ENCODE results near the gene PSMA8. TPM values are rescaled to one million over a fixed set of nuclear protein-coding genes. Genes with fewer than 3 reads are reported as not detected.
"Not testable (repeated sequence)": the region's sequence is repeated elsewhere in the genome, so short reads cannot be mapped to it uniquely, and the experiment has no call there.

Gene PSMA8
- total RNA-seq, 2 donors from 2014 or later, result not detected

DNA sequence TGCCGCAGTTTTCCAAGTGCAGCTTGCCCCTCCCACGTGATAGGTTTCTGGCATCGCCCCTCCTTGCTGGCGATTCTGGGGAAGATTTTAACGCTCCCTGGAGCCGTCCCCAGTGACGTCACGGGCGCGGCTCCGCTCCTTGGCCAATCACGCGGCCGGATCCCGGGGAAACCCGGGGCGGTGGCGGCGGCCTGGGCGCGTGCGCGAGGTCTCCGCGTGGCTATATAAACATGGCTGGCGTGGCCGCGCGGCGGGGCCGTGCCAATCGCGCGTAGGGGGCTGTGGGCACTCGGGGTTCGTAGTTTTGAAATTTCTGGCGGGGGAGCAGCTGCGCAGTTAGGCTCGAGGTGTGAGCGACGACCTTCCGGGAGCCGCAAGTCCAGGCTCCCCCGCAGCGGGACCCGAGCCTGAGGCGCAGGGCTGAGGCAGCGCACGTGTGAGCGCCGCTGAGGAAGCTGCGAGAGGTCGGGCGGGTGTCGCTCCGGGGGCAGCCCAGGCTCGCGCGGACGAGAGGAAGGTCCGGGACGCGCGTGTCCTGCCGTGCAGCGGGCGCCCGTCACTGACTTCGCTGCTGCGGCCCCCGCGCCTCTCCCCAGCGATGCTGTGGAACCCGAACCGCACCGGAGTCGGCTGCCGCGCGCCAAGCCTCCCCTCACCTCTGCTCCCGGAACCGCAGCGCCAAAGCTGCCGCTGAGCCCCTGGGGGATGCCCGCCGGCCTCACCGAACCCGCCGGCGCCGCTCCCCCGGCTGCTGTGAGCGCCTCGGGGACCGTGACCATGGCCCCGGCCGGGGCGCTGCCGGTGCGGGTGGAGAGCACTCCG, 92.8 kb downstream of the PSMA8 start, which contains the start of gene TAF4B:
Gene TAF4B, plus strand, starts transcription at position 217 of the 822 bp plus-strand sequence. Its CDS starts 489 bp downstream, at position 706.
- intact Hi-C loops (cut with DNase I), result loop anchor here in 1 of 2 donors (2.0 kb wide), 1 partner anchor 136 kb away; the partner anchor contains the start of gene SS18
- DNase-seq (peak; percentile 96), ATAC-seq (peak; percentile 99)

DNA sequence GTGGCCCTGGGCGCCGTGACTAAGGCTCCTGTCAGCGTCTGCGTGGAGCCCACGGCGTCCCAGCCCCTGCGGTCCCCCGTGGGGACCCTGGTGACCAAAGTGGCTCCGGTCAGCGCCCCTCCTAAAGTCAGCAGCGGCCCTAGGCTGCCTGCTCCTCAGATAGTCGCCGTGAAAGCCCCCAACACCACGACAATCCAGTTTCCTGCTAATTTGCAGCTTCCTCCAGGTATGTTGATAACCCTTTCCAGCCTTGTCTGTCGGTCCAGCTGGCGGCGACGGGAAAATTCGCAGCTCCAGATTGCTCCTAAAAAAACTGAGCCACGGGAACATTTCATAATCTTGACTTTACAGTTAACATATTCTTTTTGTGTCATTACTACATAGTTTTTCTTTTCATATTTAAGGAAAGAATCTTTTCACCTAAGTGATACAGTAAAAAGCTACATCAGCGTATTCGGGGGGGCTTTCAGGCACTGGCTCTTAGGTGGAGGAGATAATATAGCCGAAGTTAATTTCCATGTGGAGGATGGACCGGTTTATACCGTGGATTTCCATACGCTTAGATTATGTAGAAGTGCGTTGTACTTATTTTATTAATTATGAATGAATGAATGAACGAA, 93.5 kb downstream of the PSMA8 start:
- DNase-seq, result no peak
- intact Hi-C loops (cut with DNase I), result loop anchor here in 1 of 2 donors (2.0 kb wide), 1 partner anchor 136 kb away; the partner anchor contains the start of gene SS18
- ATAC-seq, result no peak

DNA sequence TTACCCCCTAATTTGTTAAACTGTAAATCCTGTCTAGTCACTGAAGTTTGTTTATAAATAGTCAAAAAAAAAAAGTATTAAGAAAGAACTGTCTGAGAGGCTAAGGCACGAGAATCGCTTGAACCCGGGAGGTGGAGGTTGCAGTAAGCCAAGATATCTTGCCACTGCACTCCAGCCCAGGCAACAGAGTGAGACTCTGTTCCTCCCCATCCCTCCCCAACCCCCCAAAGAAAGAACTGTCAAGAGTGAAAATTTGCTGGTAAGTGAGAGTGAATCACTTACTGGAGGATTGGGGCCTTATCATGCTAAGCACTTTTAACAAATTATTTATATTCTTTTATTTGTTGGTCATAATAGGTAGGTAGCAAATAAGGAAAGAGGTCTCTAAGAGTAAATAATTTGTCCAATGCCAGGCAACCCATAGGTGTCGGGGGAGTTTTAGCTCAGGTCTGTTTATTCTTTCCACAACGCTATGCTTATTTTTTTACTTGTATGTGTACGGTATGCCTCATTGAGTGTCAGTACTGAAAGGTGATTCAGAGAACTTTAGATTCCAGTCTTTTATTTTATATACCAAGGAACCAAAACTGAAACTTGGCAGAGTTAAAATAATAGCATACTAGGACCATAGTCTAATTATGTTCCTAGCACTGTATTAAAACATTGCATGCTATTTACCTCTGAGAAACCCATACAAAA, 95.0 kb downstream of the PSMA8 start:
- intact Hi-C loops (cut with DNase I), result no loop called here
- no peak for DNase-seq
- ATAC-seq, result no peak

DNA sequence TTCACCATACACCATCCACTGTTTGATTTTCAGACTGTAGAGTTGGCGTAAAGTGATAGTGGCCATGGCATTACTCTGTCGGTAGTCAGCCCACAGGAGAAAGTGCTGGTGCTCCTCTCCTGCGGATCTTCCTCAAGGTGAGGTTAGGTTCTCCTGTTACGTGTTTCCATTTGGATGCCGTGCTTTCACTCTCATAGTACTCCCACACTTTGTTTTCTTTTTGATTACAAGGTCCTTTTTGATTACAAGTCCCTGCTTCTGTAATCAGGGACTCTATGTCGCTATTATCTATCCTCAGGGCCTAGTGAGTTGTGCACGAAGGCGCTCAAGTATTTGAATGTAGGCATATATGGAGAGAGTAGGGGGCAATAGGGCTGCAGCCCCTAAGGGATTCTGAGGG, 96.8 kb downstream of the PSMA8 start:
- intact Hi-C loops (cut with DNase I), result no loop called here
- ATAC-seq (no peak), DNase-seq (no peak)

DNA sequence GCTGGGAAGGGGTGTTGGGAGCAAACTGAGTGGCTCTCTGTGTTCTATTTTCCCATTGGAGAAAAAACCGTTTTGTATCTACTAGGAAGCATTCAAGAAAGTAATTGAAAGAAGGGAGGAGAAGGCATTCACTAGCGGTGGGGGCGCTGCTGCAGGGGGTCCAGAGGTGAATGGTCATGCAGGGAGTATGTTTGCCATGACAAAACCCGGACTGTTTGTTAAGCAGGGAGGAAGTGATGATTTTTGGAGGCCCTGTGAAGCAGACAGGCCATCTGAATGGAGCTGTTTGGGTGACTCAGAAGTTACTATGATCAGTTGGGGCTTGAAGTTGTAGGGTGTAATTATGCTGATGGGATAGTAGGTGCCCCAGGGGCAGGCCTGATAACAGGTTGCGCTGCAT, 99.5 kb downstream of the PSMA8 start:
- DNase-seq, result no peak

DNA sequence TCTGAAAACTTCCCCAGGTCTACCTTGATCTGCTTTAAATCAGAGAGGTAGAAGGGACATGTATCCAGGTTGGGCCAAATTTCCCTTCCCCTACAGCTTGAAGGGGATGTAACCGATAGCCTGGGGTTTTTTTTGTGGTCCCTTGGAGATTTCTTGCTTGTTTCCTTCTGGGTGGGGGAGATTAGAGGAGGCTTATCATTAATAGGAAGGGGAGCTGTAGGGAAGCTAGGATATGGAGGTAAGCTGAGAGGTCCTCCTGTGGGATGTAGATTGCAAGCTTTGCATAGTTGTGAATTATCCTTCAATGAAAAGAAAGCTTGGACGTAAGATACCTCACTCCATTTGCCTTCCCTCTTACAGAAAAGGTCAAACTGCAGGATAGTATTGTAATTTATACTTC, 103.7 kb downstream of the PSMA8 start:
- intact Hi-C loops (cut with DNase I); DNase-seq; ATAC-seq: not testable (repeated sequence)

More for the DNA sequence above, 99.5 kb downstream of the PSMA8 start:
- ATAC-seq, result no peak
- intact Hi-C loops (cut with DNase I), result no loop called here

DNA sequence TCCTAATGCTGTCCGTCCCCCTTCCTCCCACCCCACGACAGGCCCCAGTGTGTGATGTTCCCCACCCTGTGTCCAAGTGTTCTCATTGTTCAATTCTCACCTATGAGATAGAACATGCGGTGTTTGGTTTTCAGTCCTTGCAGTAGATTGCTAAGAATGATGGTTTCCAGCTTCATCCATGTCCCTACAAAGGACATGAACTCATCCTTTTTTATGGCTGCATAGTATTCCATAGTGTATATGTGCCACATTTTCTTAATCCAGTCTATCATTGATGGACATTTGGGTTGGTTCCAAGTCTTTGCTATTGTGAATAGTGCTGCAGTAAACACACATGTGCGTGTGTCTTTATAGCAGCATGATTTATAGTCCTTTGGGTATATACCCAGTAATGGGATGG, 105.0 kb downstream of the PSMA8 start:
- DNase-seq; intact Hi-C loops (cut with DNase I); ATAC-seq: not testable (repeated sequence)

DNA sequence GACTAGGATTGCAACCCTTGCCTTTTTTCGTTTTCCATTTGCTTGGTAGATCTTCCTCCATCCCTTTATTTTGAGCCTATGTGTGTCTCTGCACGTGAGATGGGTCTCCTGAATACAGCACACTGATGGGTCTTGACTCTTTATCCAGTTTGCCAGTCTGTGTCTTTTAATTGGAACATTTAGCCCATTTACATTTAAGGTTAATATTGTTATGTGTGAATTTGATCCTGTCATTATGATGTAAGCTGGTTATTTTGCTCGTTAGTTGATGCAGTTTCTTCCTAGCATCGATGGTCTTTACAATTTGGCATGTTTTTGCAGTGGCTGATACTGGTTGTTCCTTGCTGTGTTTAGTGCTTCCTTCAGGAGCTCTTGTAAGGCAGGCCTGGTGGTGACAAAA, 108.7 kb downstream of the PSMA8 start:
- DNase-seq; intact Hi-C loops (cut with DNase I); ATAC-seq: not testable (repeated sequence)

Other genes with a start within 250 kb of the PSMA8 start
- gene SS18, start 43.3 kb upstream of the PSMA8 start, total RNA-seq, result 10 to 100 TPM; 31.6 to 46.9 TPM
- 1 to 10 TPM; 1.5 to 2.2 TPM for gene TAF4B, start 92.6 kb downstream of the PSMA8 start, total RNA-seq

All from left cardiac atrium (tissue), 4 donors.